ENCODE data around the gene ZNF774. TPM values are rescaled to one million over a fixed set of nuclear protein-coding genes. Genes with fewer than 3 reads are reported as not detected.

ZNF774 gene
- total and polyA plus RNA-seq, 2 of the 8 experiments (the other 6 are each of a cell fraction or from before 2014, with no cell fraction given) = 0.82 to 2.6 TPM

DNA sequence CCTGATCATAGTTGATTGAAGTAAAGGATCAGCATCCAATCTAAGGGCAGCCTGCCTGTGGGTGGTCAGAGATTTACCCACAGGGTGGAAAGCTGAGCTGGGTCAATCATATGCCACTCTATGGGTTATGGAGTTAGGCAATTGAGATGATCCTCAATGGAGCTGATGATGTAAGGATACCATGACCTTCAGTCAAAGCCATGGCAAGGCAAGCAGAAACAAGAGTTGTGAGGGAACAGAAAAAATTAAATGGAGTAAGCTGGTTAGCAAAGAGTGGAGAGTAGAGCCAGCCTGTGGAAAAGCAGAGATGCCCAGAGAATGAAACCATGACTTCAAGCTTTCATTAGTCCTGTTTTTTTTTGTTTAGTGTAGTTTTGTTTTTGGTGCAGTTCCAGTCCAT lies 30.2 kb downstream of the ZNF774 start:
- ChIA-PET CTCF (ENCODE audit: partially characterized antibody) (interaction anchor here (0.5 to 3.0 kb wide), 5 partner anchors 22 to 359 kb away, joined by 3 to 12 read pairs (median 3); no protein-coding TSS in a partner anchor), POLR2A (ENCODE audit: partially characterized antibody) (no interaction called here)
- TF ChIP-seq BCL11A (IDR thresholded peaks at IDR 0.05; ENCODE audit: low read depth in 2 of 2, low read length in 2 of 2) = no peak
- no peak for TF ChIP-seq CEBPB (IDR thresholded peaks at IDR 0.05; ENCODE audit: low read depth, low read length)
- TF ChIP-seq TBP (IDR thresholded peaks at IDR 0.05; ENCODE audit: low read depth, low read length) = no peak
- TF ChIP-seq MAX (IDR thresholded peaks at IDR 0.05) = no peak
- no peak for TF ChIP-seq CREB1 (IDR thresholded peaks at IDR 0.05)
- TF ChIP-seq TAF1 (IDR thresholded peaks at IDR 0.05; ENCODE audit: low read depth, low read length) = no peak
- no peak for TF ChIP-seq SIX5 (IDR thresholded peaks at IDR 0.05; ENCODE audit: low read depth, low read length)
- TF ChIP-seq CTCF (IDR thresholded peaks at IDR 0.05; ENCODE audit: control extremely low read depth in 1 of 3, insufficient read depth in 1 of 3, low read depth in 1 of 3, low read length in 3 of 3) = no peak
- TF ChIP-seq CTBP2 (IDR thresholded peaks at IDR 0.05; ENCODE audit: borderline replicate concordance, insufficient read depth, insufficient read length, low read length) = no peak
- no peak for TF ChIP-seq PHF8 (conservative IDR thresholded peaks at IDR 0.05; ENCODE audit: low read depth, low read length)
- TF ChIP-seq TAF7 (optimal IDR thresholded peaks at IDR 0.05; ENCODE audit: borderline replicate concordance, low read depth, low read length) = no peak
- TF ChIP-seq POLR2AphosphoS5 (IDR thresholded peaks at IDR 0.05; ENCODE audit: low read depth, low read length) = no peak
- no peak for TF ChIP-seq EP300 (IDR thresholded peaks at IDR 0.05; ENCODE audit: borderline replicate concordance in 1 of 2, low read depth in 2 of 2, low read length in 2 of 2)

More for the DNA sequence above, 30.2 kb downstream of the ZNF774 start:
- H3K23me2 ChIP-seq (ENCODE audit: low read depth, low read length) = no peaks in the 10 kb centered on the region
- H4K5ac ChIP-seq (ENCODE audit: insufficient read length, low read depth, low read length) = no peak overlapping the region
- no peak overlapping the region for H4K8ac ChIP-seq (ENCODE audit: extremely low read depth, insufficient read depth, low read length)
- H3K23ac ChIP-seq (ENCODE audit: insufficient read length) = no peak overlapping the region
- H3K27me3 ChIP-seq (replicated peaks in 1 of 4; ENCODE audit: control insufficient read depth in 3 of 4, extremely low read depth in 1 of 4, insufficient read depth in 3 of 4, low read length in 3 of 4) = no peaks in the 10 kb centered on the region
- H3K14ac ChIP-seq (ENCODE audit: insufficient read length) = no peak overlapping the region
- no peaks in the 10 kb centered on the region for H3K79me1 ChIP-seq (ENCODE audit: low read depth, low read length)
- peak overlapping the region; percentile 77; the same call in 1 of the 2 replicates for H2BK15ac ChIP-seq (ENCODE audit: low read length)
- H3K79me2 ChIP-seq (ENCODE audit: control insufficient read depth in 1 of 2, insufficient read depth in 2 of 2, low read length in 2 of 2) = no peaks in the 10 kb centered on the region
- no peaks in the 10 kb centered on the region for H3K4me1 ChIP-seq (replicated peaks in 1 of 4; ENCODE audit: control insufficient read depth in 3 of 4, insufficient read depth in 4 of 4, low read length in 3 of 4)
- FAIRE-seq (no peak), DNase-seq (ENCODE audit: low read depth in 1 of 2, low spot score in 2 of 2) (no peak)
- H3K4me3 ChIP-seq (ENCODE audit: extremely low read depth in 1 of 4, insufficient read depth in 2 of 4, low read depth in 3 of 4, low read length in 4 of 4) = no peak overlapping the region
- H2BK120ac ChIP-seq (replicated peaks; ENCODE audit: low read depth, low read length) = no peak overlapping the region
- H2BK5ac ChIP-seq (ENCODE audit: low read depth, low read length) = no peak overlapping the region
- H2BK20ac ChIP-seq (ENCODE audit: low read length) = no peak overlapping the region
- peak overlapping the region; percentile 53; the same call in 1 of the 2 replicates for H2AK5ac ChIP-seq (ENCODE audit: low read depth, low read length)
- H3K56ac ChIP-seq (replicated peaks; ENCODE audit: insufficient read length, low read depth, low read length) = no peak overlapping the region
- H3K9me3 ChIP-seq (ENCODE audit: insufficient read depth in 2 of 2, low read depth in 1 of 2, low read length in 1 of 2) = peaks cover 6 to 11% of the 10 kb centered on the region in 2 experiments; a peak in 3 of 4 replicates
- no peak overlapping the region for H4K91ac ChIP-seq (replicated peaks; ENCODE audit: insufficient read length, low read length)
- H4K20me1 ChIP-seq (replicated peaks in 1 of 2; ENCODE audit: control insufficient read depth in 1 of 2, insufficient read depth in 2 of 2, low read length in 2 of 2) = no peaks in the 10 kb centered on the region
- no peak overlapping the region for H3K27ac ChIP-seq (ENCODE audit: low read depth, low read length)
- H3K9ac ChIP-seq (replicated peaks in 1 of 4; ENCODE audit: extremely low read depth in 1 of 4, low read depth in 3 of 4, low read length in 3 of 4) = no peak overlapping the region
- no peak overlapping the region for H3K4ac ChIP-seq (replicated peaks; ENCODE audit: insufficient read length, low read depth, low read length)
- no peak overlapping the region for H3K18ac ChIP-seq (ENCODE audit: extremely low read depth, low read length)
- H2AFZ ChIP-seq (ENCODE audit: low read length) = no peak overlapping the region
- no peak overlapping the region for H2BK12ac ChIP-seq (ENCODE audit: low read depth, low read length)
- no peaks in the 10 kb centered on the region for H3K36me3 ChIP-seq (ENCODE audit: control insufficient read depth in 2 of 4, insufficient read depth in 4 of 4, low read length in 3 of 4)
- no peak overlapping the region for H3K4me2 ChIP-seq (ENCODE audit: insufficient read depth in 1 of 2, low read depth in 2 of 2, low read length in 2 of 2)

Data from H1 (cell line).